HepG2 (cell line): ENCODE results near the gene SYS1. TPM values are rescaled to one million over a fixed set of nuclear protein-coding genes. Genes with fewer than 3 reads are reported as not detected.

Experiments used
- CCDC6 ChIP-seq: sonication (generic); formaldehyde crosslinking; IDR thresholded peaks from 2 replicates; pipeline ENCODE4 v1.8.1; 2022; ENCODE audit warnings: mild to moderate bottlenecking, missing genetic modification reagents, moderate library complexity
- HDAC2 ChIP-seq: sonication (generic); formaldehyde crosslinking; IDR thresholded peaks from 2 replicates; pipeline ENCODE4 v1.4.0; 2020; ENCODE audit warnings: missing genetic modification reagents
- HES4 ChIP-seq: sonication (generic); formaldehyde crosslinking; IDR thresholded peaks from 2 replicates; pipeline ENCODE4 v1.9.0; 2021; ENCODE audit warnings: mild to moderate bottlenecking, missing genetic modification reagents, borderline replicate concordance
- JUND ChIP-seq: sonication (generic); formaldehyde crosslinking; IDR thresholded peaks from 2 replicates; pipeline ENCODE4 v1.8.0; 2022; ENCODE audit warnings: mild to moderate bottlenecking, missing genetic modification reagents
- KDM3A ChIP-seq: IDR thresholded peaks from 2 replicates; pipeline ENCODE4 v1.6.1; 2018; ENCODE audit warnings: low read depth, missing compliant biosample characterization
- MBD4 ChIP-seq: IDR thresholded peaks from 2 replicates; pipeline ENCODE4 v1.6.1; 2012; ENCODE audit warnings: low read length, inconsistent platforms, borderline replicate concordance
- NR3C1 ChIP-seq: sonication (generic); formaldehyde crosslinking; IDR thresholded peaks from 2 replicates; pipeline ENCODE4 v1.4.0; 2020; ENCODE audit warnings: missing genetic modification reagents
- POLR2G ChIP-seq: fragments of 200-400 bp; formaldehyde crosslinking; IDR thresholded peaks from 2 replicates; pipeline ENCODE4 v1.6.1; 2018; ENCODE audit warnings: mild to moderate bottlenecking, low read depth, low read length, moderate library complexity
- SAFB2 ChIP-seq: sonication (generic); formaldehyde crosslinking; IDR thresholded peaks from 2 replicates; pipeline ENCODE4 v1.5.1; 2020; ENCODE audit warnings: missing genetic modification reagents, low read depth, mild to moderate bottlenecking, borderline replicate concordance
- SP5 ChIP-seq: IDR thresholded peaks from 2 replicates; pipeline ENCODE4 v1.6.1; 2016; ENCODE audit warnings: low read depth, borderline replicate concordance
- SRSF1 ChIP-seq: fragments of 200-400 bp; formaldehyde crosslinking; optimal IDR thresholded peaks from 2 replicates; pipeline ENCODE3; 2017; ENCODE audit warnings: mild to moderate bottlenecking, low read depth, low read length, moderate library complexity
- YEATS4 ChIP-seq: sonication (generic); formaldehyde crosslinking; IDR thresholded peaks from 2 replicates; pipeline ENCODE4 v1.4.0; 2020; ENCODE audit warnings: missing genetic modification reagents, borderline replicate concordance
- ZBTB21 ChIP-seq: sonication (generic); formaldehyde crosslinking; IDR thresholded peaks from 2 replicates; pipeline ENCODE4 v1.4.0; 2020; ENCODE audit warnings: missing genetic modification reagents
- ZNF124 ChIP-seq: sonication (generic); formaldehyde crosslinking; IDR thresholded peaks from 2 replicates; pipeline ENCODE4 v1.4.0; 2020; ENCODE audit warnings: missing genetic modification reagents
- ZNF263 ChIP-seq: sonication (generic); formaldehyde crosslinking; IDR thresholded peaks from 2 replicates; pipeline ENCODE4 v1.4.0; 2020; ENCODE audit warnings: missing genetic modification reagents
- ZNF33B ChIP-seq: sonication (generic); formaldehyde crosslinking; IDR thresholded peaks from 2 replicates; pipeline ENCODE4 v1.5.1; 2020; ENCODE audit warnings: mild to moderate bottlenecking, missing genetic modification reagents
- ZNF570 ChIP-seq: sonication (generic); formaldehyde crosslinking; IDR thresholded peaks from 2 replicates; pipeline ENCODE4 v1.4.0; 2020; ENCODE audit warnings: mild to moderate bottlenecking, missing genetic modification reagents, borderline replicate concordance
- ZNF83 ChIP-seq: sonication (generic); formaldehyde crosslinking; IDR thresholded peaks from 2 replicates; pipeline ENCODE4 v1.4.0; 2020; ENCODE audit warnings: missing genetic modification reagents, mild to moderate bottlenecking, borderline replicate concordance
- polyA plus RNA-seq, 8 experiments: library from polyadenylated mRNA; depleted of rRNA in 3 of 8; stranded (reverse) in 7 of 8; unstranded in 1 of 8; fragments of >200 nt; fragmentation: Illumina TruSeq in 4 of 8; extraction: Trizol in 4 of 8; gene quantifications; 2 replicates each; pipeline versions ENCODE4 v1.2.1 to v1.2.3, GENCODE V29; 2011 to 2016; ENCODE audit warnings: low read depth in 4 of 8, missing spikeins in 1 of 8, mixed read lengths in 1 of 8; ENCODE audit not compliant: insufficient read depth in 1 of 8
- total RNA-seq, 5 experiments: library from RNA; depleted of rRNA; stranded (reverse); fragments of >200 nt; fragmentation: Illumina TruSeq; extraction: Trizol; gene quantifications; 2 replicates each; pipeline ENCODE4 v1.2.3, GENCODE V29; 2016; ENCODE audit warnings: low read depth in 1 of 5
- TF ChIP-seq, protein P1 (sequence below): sonication (generic); formaldehyde crosslinking; IDR thresholded peaks from 2 replicates; pipeline ENCODE4 v1.4.0; 2020; ENCODE audit warnings: missing genetic modification reagents
- TF ChIP-seq, protein P2 (sequence below): sonication (generic); formaldehyde crosslinking; IDR thresholded peaks from 2 replicates; pipeline ENCODE4 v1.4.0; 2020; ENCODE audit warnings: missing genetic modification reagents
- TF ChIP-seq, protein P3 (sequence below): sonication (generic); formaldehyde crosslinking; IDR thresholded peaks from 2 replicates; pipeline ENCODE4 v1.5.1; 2020; ENCODE audit warnings: mild to moderate bottlenecking, missing genetic modification reagents, borderline replicate concordance

The SYS1 gene
- total and polyA plus RNA-seq, 2 of the 13 experiments (the other 11 are each of a cell fraction or from before 2014, with no cell fraction given) = 38.3 to 65.6 TPM

DNA sequence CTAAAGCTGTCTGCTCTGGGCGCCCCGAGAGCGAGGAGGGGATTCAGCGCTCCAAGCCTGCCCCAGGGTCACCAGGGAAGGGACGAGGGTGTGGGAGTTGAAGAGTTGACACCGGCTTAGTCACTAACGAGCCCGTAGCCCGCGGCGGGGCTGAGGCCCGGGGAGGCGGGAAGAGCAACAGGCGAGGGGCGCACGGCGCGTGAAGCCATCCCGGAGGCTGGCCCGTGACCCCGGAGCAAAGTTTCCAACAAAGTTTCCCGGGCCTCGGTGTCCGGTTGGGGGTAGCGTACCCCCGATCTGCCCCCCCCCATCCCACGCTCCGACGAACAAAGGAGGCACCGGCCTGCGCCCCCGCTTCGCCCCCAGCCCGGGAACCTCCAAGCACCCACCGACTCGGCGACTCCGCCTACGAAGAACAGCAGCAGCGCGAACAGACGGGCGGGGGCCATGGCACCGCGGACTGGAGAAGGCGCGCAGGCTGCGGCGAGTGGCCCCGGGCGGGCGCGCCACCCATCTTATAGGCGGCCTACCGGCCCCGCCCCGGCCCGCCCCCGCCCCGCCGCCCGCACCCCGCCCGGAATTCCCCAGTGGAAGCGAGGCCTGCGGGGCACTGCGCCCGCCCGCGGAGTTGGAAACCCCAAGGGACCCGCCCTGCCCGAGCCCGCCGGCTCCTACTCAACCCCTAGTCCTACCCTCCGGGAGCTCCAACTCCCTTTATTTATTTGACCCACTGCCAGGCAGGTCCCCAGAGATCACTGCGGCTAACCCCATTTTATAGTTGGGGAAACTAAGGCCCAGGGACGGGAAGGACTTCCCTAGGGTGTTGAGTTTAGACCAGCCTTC lies 14.8 kb upstream of the SYS1 start, which contains the start of gene SDC4 (continued):
- TF ChIP-seq, protein P1, sequence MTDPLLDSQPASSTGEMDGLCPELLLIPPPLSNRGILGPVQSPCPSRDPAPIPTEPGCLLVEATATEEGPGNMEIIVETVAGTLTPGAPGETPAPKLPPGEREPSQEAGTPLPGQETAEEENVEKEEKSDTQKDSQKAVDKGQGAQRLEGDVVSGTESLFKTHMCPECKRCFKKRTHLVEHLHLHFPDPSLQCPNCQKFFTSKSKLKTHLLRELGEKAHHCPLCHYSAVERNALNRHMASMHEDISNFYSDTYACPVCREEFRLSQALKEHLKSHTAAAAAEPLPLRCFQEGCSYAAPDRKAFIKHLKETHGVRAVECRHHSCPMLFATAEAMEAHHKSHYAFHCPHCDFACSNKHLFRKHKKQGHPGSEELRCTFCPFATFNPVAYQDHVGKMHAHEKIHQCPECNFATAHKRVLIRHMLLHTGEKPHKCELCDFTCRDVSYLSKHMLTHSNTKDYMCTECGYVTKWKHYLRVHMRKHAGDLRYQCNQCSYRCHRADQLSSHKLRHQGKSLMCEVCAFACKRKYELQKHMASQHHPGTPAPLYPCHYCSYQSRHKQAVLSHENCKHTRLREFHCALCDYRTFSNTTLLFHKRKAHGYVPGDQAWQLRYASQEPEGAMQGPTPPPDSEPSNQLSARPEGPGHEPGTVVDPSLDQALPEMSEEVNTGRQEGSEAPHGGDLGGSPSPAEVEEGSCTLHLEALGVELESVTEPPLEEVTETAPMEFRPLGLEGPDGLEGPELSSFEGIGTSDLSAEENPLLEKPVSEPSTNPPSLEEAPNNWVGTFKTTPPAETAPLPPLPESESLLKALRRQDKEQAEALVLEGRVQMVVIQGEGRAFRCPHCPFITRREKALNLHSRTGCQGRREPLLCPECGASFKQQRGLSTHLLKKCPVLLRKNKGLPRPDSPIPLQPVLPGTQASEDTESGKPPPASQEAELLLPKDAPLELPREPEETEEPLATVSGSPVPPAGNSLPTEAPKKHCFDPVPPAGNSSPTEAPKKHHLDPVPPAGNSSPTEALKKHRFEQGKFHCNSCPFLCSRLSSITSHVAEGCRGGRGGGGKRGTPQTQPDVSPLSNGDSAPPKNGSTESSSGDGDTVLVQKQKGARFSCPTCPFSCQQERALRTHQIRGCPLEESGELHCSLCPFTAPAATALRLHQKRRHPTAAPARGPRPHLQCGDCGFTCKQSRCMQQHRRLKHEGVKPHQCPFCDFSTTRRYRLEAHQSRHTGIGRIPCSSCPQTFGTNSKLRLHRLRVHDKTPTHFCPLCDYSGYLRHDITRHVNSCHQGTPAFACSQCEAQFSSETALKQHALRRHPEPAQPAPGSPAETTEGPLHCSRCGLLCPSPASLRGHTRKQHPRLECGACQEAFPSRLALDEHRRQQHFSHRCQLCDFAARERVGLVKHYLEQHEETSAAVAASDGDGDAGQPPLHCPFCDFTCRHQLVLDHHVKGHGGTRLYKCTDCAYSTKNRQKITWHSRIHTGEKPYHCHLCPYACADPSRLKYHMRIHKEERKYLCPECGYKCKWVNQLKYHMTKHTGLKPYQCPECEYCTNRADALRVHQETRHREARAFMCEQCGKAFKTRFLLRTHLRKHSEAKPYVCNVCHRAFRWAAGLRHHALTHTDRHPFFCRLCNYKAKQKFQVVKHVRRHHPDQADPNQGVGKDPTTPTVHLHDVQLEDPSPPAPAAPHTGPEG (CRISPR knock-in tag) = peak; percentile 84
- TF ChIP-seq MBD4 (no peak), CCDC6 (CRISPR knock-in tag) (peak; percentile 91), SRSF1 (peak; percentile 96), HDAC2 (CRISPR knock-in tag) (peak; percentile 47), POLR2G (peak; percentile 98), SP5 (CRISPR knock-in tag) (peak; percentile 40; the same call in 1 of the 2 replicates), ZNF33B (CRISPR knock-in tag) (0 out of 2 replicates have a peak, but pooled peaks have one; percentile 34), ZNF83 (CRISPR knock-in tag) (no peak), YEATS4 (CRISPR knock-in tag) (peak; percentile 18; the same call in 1 of the 2 replicates), ZBTB21 (CRISPR knock-in tag) (no peak), ZNF263 (CRISPR knock-in tag) (no peak), ZNF570 (no peak), NR3C1 (no peak), SAFB2 (peak; percentile 95; the same call in 1 of the 2 replicates), ZNF124 (CRISPR knock-in tag) (peak; percentile 65; the same call in 1 of the 2 replicates), HES4 (peak; percentile 93), KDM3A (CRISPR knock-in tag) (peak; percentile 50; the same call in 1 of the 2 replicates), JUND (CRISPR knock-in tag) (no peak; the same call in 1 of the 2 replicates)
- TF ChIP-seq, protein P2, sequence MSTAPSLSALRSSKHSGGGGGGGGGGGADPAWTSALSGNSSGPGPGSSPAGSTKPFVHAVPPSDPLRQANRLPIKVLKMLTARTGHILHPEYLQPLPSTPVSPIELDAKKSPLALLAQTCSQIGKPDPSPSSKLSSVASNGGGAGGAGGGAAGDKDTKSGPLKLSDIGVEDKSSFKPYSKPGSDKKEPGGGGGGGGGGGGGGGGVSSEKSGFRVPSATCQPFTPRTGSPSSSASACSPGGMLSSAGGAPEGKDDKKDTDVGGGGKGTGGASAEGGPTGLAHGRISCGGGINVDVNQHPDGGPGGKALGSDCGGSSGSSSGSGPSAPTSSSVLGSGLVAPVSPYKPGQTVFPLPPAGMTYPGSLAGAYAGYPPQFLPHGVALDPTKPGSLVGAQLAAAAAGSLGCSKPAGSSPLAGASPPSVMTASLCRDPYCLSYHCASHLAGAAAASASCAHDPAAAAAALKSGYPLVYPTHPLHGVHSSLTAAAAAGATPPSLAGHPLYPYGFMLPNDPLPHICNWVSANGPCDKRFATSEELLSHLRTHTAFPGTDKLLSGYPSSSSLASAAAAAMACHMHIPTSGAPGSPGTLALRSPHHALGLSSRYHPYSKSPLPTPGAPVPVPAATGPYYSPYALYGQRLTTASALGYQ (CRISPR knock-in tag) = peak; percentile 47; the same call in 1 of the 2 replicates
- TF ChIP-seq, protein P3, sequence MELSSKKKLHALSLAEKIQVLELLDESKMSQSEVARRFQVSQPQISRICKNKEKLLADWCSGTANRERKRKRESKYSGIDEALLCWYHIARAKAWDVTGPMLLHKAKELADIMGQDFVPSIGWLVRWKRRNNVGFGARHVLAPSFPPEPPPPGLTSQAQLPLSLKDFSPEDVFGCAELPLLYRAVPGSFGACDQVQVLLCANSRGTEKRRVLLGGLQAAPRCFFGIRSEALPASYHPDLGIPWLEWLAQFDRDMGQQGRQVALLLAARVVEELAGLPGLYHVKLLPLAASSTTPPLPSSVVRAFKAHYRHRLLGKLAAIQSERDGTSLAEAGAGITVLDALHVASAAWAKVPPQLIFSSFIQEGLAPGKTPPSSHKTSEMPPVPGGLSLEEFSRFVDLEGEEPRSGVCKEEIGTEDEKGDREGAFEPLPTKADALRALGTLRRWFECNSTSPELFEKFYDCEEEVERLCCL (CRISPR knock-in tag) = peak; percentile 90; the same call in 1 of the 2 replicates
